BJ (cell line): ENCODE measurements around the gene RAB5B. TPM values are rescaled to one million over a fixed set of nuclear protein-coding genes. Genes with fewer than 3 reads are reported as not detected.
"Not testable (repeated sequence)": the region's sequence is repeated elsewhere in the genome, so short reads cannot be mapped to it uniquely, and the experiment has no call there.

ENCODE experiments used
- CTCF ChIA-PET: fragments of 350-600 bp; formaldehyde crosslinking; extraction: SDS; loops from one replicate; lab custom pipeline; 2021; ENCODE audit warnings: antibody characterized with exemption, inconsistent platforms; lab: Yijun Ruan, JAX
- POLR2A ChIA-PET: fragments of 300-600 bp; sonication (Branson Sonifier 250); formaldehyde crosslinking; extraction: SDS; loops from one replicate; lab custom pipeline; 2021; ENCODE audit warnings: antibody characterized with exemption; lab: Charles Lee
- DNase-seq: peaks from one replicate; pipeline ENCODE4 v3.0.0-alpha.2; 2011; ENCODE audit warnings: low read depth
- H3K27me3 ChIP-seq: 2 replicates; pipeline ENCODE4 v1.6.0; 2011; ENCODE audit warnings: low read length; ENCODE audit not compliant: control insufficient read depth, insufficient read depth
- H3K36me3 ChIP-seq: 2 replicates; pipeline ENCODE4 v1.5.1; 2011; ENCODE audit warnings: low read length; ENCODE audit not compliant: control insufficient read depth, insufficient read depth
- H3K4me3 ChIP-seq: 2 replicates; pipeline ENCODE4 v1.5.1; 2011; ENCODE audit warnings: low read depth, mild to moderate bottlenecking, control low read depth, low read length
- polyA plus RNA-seq: library from polyadenylated mRNA; depleted of rRNA; stranded (reverse); fragments of >200 nt; gene quantifications from 2 replicates; pipeline ENCODE4 v1.2.3, GENCODE V29; 2011
- TF ChIP-seq, protein P1 (sequence below): IDR thresholded peaks from 2 replicates; pipeline ENCODE4 v1.5.1; 2011; ENCODE audit warnings: low read depth, mild to moderate bottlenecking, control low read depth, inconsistent platforms, low read length, moderate library complexity; ENCODE audit not compliant: insufficient read depth

The RAB5B gene
- polyA plus RNA-seq, 1 experiment = 117 TPM

GRCh38 chr12:55982319-55982936, 8.6 kb downstream of the RAB5B start:
- H3K4me3 ChIP-seq = no peak overlapping the region
- ChIA-PET CTCF (interaction anchor here (0.6 to 5.3 kb wide), 3 partner anchors 14 to 655 kb away, joined by 3 to 52 read pairs (median 4); partner anchors contain the start of gene SUOX), POLR2A (no interaction called here)
- H3K27me3 ChIP-seq = no peaks in the 10 kb centered on the region
- peaks cover 9% of the 10 kb centered on the region for H3K36me3 ChIP-seq
- DNase-seq = no peak
- TF ChIP-seq, protein P1, sequence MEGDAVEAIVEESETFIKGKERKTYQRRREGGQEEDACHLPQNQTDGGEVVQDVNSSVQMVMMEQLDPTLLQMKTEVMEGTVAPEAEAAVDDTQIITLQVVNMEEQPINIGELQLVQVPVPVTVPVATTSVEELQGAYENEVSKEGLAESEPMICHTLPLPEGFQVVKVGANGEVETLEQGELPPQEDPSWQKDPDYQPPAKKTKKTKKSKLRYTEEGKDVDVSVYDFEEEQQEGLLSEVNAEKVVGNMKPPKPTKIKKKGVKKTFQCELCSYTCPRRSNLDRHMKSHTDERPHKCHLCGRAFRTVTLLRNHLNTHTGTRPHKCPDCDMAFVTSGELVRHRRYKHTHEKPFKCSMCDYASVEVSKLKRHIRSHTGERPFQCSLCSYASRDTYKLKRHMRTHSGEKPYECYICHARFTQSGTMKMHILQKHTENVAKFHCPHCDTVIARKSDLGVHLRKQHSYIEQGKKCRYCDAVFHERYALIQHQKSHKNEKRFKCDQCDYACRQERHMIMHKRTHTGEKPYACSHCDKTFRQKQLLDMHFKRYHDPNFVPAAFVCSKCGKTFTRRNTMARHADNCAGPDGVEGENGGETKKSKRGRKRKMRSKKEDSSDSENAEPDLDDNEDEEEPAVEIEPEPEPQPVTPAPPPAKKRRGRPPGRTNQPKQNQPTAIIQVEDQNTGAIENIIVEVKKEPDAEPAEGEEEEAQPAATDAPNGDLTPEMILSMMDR = no peak

- no peak for DNase-seq
- POLR2A ChIA-PET = no interaction called here
- no peak overlapping the region for H3K4me3 ChIP-seq
- peaks cover 9% of the 10 kb centered on the region for H3K36me3 ChIP-seq
- H3K27me3 ChIP-seq = no peaks in the 10 kb centered on the region
- TF ChIP-seq, protein P1 = no peak
- CTCF ChIA-PET = interaction anchor here (1.2 to 5.3 kb wide), 2 partner anchors 13 to 245 kb away, joined by 4 to 52 read pairs; partner anchors contain the start of gene SUOX
Measured at GRCh38 chr12:55983232-55983842, 9.5 kb downstream of the RAB5B start.

GRCh38 chr12:55984861-55985260, 11.0 kb downstream of the RAB5B start:
- POLR2A ChIA-PET = interaction anchor here (0.6 to 1.4 kb wide), 2 partner anchors 11 to 242 kb away, joined by 3 to 5 read pairs; partner anchors contain the start of gene RAB5B

DNA sequence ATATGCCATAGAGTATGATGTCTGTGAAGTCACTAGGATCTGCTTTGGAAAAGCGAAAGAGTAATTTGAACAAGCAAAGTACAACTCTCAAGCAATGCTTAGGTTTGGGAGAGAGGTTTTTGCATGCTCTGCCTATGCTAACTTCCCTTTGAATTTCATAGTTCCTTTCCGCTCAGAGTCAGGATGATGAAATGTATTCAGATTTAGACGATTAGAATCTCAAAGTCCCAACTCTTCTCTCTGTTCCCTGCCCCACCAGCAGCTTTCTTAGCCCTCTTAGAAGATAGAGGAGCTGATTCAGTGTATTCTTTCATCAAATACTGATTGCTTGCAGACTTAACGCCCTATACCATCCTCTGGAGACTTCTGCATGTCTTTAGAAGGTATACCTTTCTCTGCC, 11.5 kb downstream of the RAB5B start:
- Histone ChIP-seq H3K27me3 (no peaks in the 10 kb centered on the region), H3K4me3 (no peak overlapping the region), H3K36me3 (peaks cover 10% of the 10 kb centered on the region)
- DNase-seq = no peak
- ChIA-PET POLR2A (interaction anchor here (0.6 to 1.4 kb wide), 2 partner anchors 11 to 243 kb away, joined by 3 to 5 read pairs; partner anchors contain the start of gene RAB5B), CTCF (interaction anchor here (1.1 to 5.3 kb wide), 4 partner anchors 11 to 59 kb away, joined by 3 to 52 read pairs (median 6); partner anchors contain the start of genes RAB5B and SUOX)
- TF ChIP-seq, protein P1 = no peak

More at GRCh38 chr12:55984861-55985260, 11.0 kb downstream of the RAB5B start:
- peaks cover 10% of the 10 kb centered on the region for H3K36me3 ChIP-seq
- CTCF ChIA-PET = interaction anchor here (1.1 to 5.3 kb wide), 4 partner anchors 11 to 59 kb away, joined by 3 to 52 read pairs (median 6); partner anchors contain the start of genes RAB5B and SUOX
- H3K27me3 ChIP-seq = no peaks in the 10 kb centered on the region
- H3K4me3 ChIP-seq = no peak overlapping the region
- no peak for DNase-seq
- TF ChIP-seq, protein P1 = no peak

DNA sequence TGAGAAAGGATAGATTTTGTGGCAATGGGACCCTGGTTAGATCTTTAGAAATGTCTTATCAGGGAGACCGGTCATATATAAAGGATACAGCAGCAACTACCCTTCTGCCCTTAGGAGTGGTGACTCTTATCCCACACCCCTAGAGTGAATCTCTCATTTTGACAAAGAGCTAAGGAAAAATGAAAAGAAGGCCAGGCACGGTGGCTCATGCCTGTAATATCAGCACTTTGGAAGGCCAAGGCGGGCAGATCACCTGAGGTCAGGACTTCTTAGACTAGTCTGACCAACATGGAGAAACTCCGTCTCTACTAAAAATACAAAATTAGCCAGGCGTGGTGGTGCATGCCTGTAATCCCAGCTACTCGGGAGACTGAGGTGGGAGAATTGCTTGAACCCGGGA, 12.1 kb downstream of the RAB5B start:
- DNase-seq, POLR2A ChIA-PET, H3K4me3 ChIP-seq, H3K27me3 ChIP-seq: not testable (repeated sequence)
- H3K36me3 ChIP-seq = peaks cover 13% of the 10 kb centered on the region
- CTCF ChIA-PET = interaction anchor here (0.7 to 5.3 kb wide), 5 partner anchors 11 to 46 kb away, joined by 3 to 52 read pairs (median 5); partner anchors contain the start of genes RAB5B and SUOX
